ENCODE data around the gene POU2F1. TPM values are rescaled to one million over a fixed set of nuclear protein-coding genes. Genes with fewer than 3 reads are reported as not detected.

POU2F1 gene
- polyA plus RNA-seq, 1 donor from 2014 or later = 10.9 TPM

DNA sequence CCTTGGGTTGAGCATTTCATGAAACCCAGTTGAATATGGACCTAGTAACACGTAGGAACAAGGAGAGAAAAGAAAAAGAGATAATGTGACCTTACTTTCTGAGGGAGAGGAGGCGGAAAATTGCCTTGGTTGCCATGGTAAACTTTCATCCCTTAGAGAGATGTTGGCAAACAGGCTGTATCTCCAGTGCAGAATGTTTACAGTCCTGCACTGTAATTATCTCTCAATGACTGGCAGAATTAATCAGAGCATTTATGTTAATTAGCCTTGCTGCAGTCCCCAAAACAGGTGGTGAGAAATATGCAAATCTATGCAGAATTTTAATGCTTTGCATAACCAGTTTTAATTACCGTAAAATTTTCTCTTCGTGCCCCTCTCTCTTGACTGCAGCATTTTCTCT is 150.3 kb downstream of the POU2F1 start:
- Histone ChIP-seq H3K4me3 (ENCODE audit: low read length) (peak overlapping the region; percentile 9), H3K27ac (ENCODE audit: low read length) (no peak overlapping the region), H4K20me1 (ENCODE audit: insufficient read depth) (no peaks in the 10 kb centered on the region), H3K79me2 (replicated peaks; ENCODE audit: insufficient read depth, low read length) (peaks cover 4% of the 10 kb centered on the region), H3K36me3 (ENCODE audit: insufficient read depth, low read length) (peaks cover 7% of the 10 kb centered on the region), H3F3A (ENCODE audit: insufficient read depth, low read length, poor library complexity, severe bottlenecking) (no peaks in the 10 kb centered on the region), H2AFZ (ENCODE audit: low read depth, low read length) (no peak overlapping the region), H3K27me3 (ENCODE audit: insufficient read depth, low read depth, low read length) (no peaks in the 10 kb centered on the region), H3K9me2 (ENCODE audit: insufficient read depth, low read length) (no peaks in the 10 kb centered on the region), H3K4me2 (ENCODE audit: low read length) (no peak overlapping the region), H3K9ac (ENCODE audit: low read length) (no peak overlapping the region), H3K9me3 (ENCODE audit: low read length) (no peaks in the 10 kb centered on the region)
- TF ChIP-seq, protein P1, sequence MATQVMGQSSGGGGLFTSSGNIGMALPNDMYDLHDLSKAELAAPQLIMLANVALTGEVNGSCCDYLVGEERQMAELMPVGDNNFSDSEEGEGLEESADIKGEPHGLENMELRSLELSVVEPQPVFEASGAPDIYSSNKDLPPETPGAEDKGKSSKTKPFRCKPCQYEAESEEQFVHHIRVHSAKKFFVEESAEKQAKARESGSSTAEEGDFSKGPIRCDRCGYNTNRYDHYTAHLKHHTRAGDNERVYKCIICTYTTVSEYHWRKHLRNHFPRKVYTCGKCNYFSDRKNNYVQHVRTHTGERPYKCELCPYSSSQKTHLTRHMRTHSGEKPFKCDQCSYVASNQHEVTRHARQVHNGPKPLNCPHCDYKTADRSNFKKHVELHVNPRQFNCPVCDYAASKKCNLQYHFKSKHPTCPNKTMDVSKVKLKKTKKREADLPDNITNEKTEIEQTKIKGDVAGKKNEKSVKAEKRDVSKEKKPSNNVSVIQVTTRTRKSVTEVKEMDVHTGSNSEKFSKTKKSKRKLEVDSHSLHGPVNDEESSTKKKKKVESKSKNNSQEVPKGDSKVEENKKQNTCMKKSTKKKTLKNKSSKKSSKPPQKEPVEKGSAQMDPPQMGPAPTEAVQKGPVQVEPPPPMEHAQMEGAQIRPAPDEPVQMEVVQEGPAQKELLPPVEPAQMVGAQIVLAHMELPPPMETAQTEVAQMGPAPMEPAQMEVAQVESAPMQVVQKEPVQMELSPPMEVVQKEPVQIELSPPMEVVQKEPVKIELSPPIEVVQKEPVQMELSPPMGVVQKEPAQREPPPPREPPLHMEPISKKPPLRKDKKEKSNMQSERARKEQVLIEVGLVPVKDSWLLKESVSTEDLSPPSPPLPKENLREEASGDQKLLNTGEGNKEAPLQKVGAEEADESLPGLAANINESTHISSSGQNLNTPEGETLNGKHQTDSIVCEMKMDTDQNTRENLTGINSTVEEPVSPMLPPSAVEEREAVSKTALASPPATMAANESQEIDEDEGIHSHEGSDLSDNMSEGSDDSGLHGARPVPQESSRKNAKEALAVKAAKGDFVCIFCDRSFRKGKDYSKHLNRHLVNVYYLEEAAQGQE (IDR thresholded peaks at IDR 0.05; ENCODE audit: borderline replicate concordance) = no peak
- TF ChIP-seq MXI1 (conservative IDR thresholded peaks at IDR 0.05; ENCODE audit: poor library complexity, severe bottlenecking) (no peak), EZH2 (IDR thresholded peaks at IDR 0.05; ENCODE audit: borderline replicate concordance, insufficient read depth, low read length, poor library complexity, severe bottlenecking) (no peak), TAF1 (IDR thresholded peaks at IDR 0.05; ENCODE audit: low read depth) (no peak), EP300 (conservative IDR thresholded peaks at IDR 0.05; ENCODE audit: poor library complexity, severe bottlenecking) (no peak), POLR2AphosphoS5 (IDR thresholded peaks at IDR 0.05) (peak; percentile 56), RAD21 (conservative IDR thresholded peaks at IDR 0.05) (no peak), SMC3 (conservative IDR thresholded peaks at IDR 0.05; ENCODE audit: poor library complexity) (no peak)
- TF ChIP-seq, protein P2, sequence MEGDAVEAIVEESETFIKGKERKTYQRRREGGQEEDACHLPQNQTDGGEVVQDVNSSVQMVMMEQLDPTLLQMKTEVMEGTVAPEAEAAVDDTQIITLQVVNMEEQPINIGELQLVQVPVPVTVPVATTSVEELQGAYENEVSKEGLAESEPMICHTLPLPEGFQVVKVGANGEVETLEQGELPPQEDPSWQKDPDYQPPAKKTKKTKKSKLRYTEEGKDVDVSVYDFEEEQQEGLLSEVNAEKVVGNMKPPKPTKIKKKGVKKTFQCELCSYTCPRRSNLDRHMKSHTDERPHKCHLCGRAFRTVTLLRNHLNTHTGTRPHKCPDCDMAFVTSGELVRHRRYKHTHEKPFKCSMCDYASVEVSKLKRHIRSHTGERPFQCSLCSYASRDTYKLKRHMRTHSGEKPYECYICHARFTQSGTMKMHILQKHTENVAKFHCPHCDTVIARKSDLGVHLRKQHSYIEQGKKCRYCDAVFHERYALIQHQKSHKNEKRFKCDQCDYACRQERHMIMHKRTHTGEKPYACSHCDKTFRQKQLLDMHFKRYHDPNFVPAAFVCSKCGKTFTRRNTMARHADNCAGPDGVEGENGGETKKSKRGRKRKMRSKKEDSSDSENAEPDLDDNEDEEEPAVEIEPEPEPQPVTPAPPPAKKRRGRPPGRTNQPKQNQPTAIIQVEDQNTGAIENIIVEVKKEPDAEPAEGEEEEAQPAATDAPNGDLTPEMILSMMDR (IDR thresholded peaks at IDR 0.05; ENCODE audit: poor library complexity, severe bottlenecking) = no peak

DNA sequence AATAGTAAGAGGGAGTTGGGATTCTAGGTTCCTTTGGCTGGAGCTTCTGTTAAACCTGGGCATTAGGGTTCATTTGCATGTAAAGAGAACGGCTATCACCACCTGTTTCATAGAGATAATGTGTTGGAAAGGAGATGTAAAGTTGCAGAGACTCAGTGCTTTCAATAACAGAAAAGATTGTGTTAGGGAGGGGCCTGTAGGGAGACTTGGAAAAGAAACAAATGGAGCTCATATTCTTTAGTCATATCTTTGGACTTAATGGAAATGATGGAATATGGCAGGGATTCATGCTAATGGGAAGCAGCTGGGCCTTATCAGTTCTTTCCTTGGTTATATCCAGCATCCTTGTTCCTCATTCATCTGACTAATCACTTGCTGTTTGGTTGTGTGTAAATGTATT is 152.7 kb downstream of the POU2F1 start:
- Histone ChIP-seq H3K27ac (ENCODE audit: low read length) (no peak overlapping the region), H3K27me3 (ENCODE audit: insufficient read depth, low read depth, low read length) (no peaks in the 10 kb centered on the region), H3K4me3 (ENCODE audit: low read length) (no peak overlapping the region), H3K36me3 (ENCODE audit: insufficient read depth, low read length) (peaks cover 11% of the 10 kb centered on the region), H3K4me2 (ENCODE audit: low read length) (no peak overlapping the region), H2AFZ (ENCODE audit: low read depth, low read length) (no peak overlapping the region), H3K9ac (ENCODE audit: low read length) (no peak overlapping the region), H3K79me2 (replicated peaks; ENCODE audit: insufficient read depth, low read length) (no peaks in the 10 kb centered on the region), H3F3A (ENCODE audit: insufficient read depth, low read length, poor library complexity, severe bottlenecking) (no peaks in the 10 kb centered on the region), H3K9me3 (ENCODE audit: low read length) (no peaks in the 10 kb centered on the region), H3K9me2 (ENCODE audit: insufficient read depth, low read length) (no peaks in the 10 kb centered on the region), H4K20me1 (ENCODE audit: insufficient read depth) (no peaks in the 10 kb centered on the region)
- TF ChIP-seq POLR2AphosphoS5 (IDR thresholded peaks at IDR 0.05) (no peak), MXI1 (conservative IDR thresholded peaks at IDR 0.05; ENCODE audit: poor library complexity, severe bottlenecking) (no peak), EZH2 (IDR thresholded peaks at IDR 0.05; ENCODE audit: borderline replicate concordance, insufficient read depth, low read length, poor library complexity, severe bottlenecking) (no peak), RAD21 (conservative IDR thresholded peaks at IDR 0.05) (no peak), SMC3 (conservative IDR thresholded peaks at IDR 0.05; ENCODE audit: poor library complexity) (no peak), TAF1 (IDR thresholded peaks at IDR 0.05; ENCODE audit: low read depth) (no peak), EP300 (conservative IDR thresholded peaks at IDR 0.05; ENCODE audit: poor library complexity, severe bottlenecking) (no peak)
- TF ChIP-seq, protein P2 (IDR thresholded peaks at IDR 0.05; ENCODE audit: poor library complexity, severe bottlenecking) = no peak
- TF ChIP-seq, protein P1 (IDR thresholded peaks at IDR 0.05; ENCODE audit: borderline replicate concordance) = no peak
